Chondrocyte (in vitro differentiated cells): Measurements from ENCODE around the gene PLEKHJ1. TPM values are rescaled to one million over a fixed set of nuclear protein-coding genes. Genes with fewer than 3 reads are reported as not detected.

ENCODE experiments used
- DNase-seq: peaks from one replicate; pipeline ENCODE4 v3.0.0; 2021; ENCODE audit warnings: mixed read lengths, low spot score
- H3K27ac Mint-ChIP-seq: one replicate; pipeline ENCODE4 v1.8.0; 2021; ENCODE audit warnings: mild to moderate bottlenecking, moderate library complexity, mixed read lengths; ENCODE audit not compliant: unreplicated experiment
- H3K27me3 Mint-ChIP-seq: 2 replicates; pipeline ENCODE4 v1.8.0; 2021; ENCODE audit warnings: low read depth, mixed read lengths
- H3K36me3 Mint-ChIP-seq: 2 replicates; pipeline ENCODE4 v1.8.0; 2021; ENCODE audit warnings: low read depth, mixed read lengths
- H3K4me1 Mint-ChIP-seq: 2 replicates; pipeline ENCODE4 v1.8.0; 2021; ENCODE audit warnings: low read depth, mild to moderate bottlenecking, mixed read lengths
- H3K4me3 Mint-ChIP-seq: one replicate; pipeline ENCODE4 v1.8.0; 2021; ENCODE audit warnings: mild to moderate bottlenecking, moderate library complexity, mixed read lengths; ENCODE audit not compliant: unreplicated experiment
- H3K9me3 Mint-ChIP-seq: 2 replicates; pipeline ENCODE4 v1.8.0; 2021; ENCODE audit warnings: low read depth, mixed read lengths
- CTCF ChIP-seq: fragments of 200-600 bp; sonication (generic); IDR thresholded peaks from 2 replicates; pipeline ENCODE4 v1.5.0; 2021; ENCODE audit warnings: antibody characterized with exemption, mild to moderate bottlenecking, moderate library complexity
- total RNA-seq: library from RNA; stranded (reverse); gene quantifications from 3 replicates; pipeline ENCODE4 v1.2.1, GENCODE V29; 2021

PLEKHJ1 gene
- total RNA-seq, 1 donor from 2014 or later = 42.4 TPM

- H3K4me3 Mint-ChIP-seq = no peak within 1 kb of the TSS
- no peaks in the 10 kb centered on the region for H3K9me3 Mint-ChIP-seq
- H3K4me1 Mint-ChIP-seq = peaks cover 3% of the 10 kb centered on the region
- no peaks in the 10 kb centered on the region for H3K27me3 Mint-ChIP-seq
- H3K27ac Mint-ChIP-seq = no peak within 1 kb of the TSS
- no peak for TF ChIP-seq CTCF
- DNase-seq = no peak
- peaks cover 5% of the 10 kb centered on the region for H3K36me3 Mint-ChIP-seq
These were observed 13.1 kb upstream of the PLEKHJ1 start, which contains the start of gene AMH for GRCh38 chr19:2249010-2249866. AMH (plus strand) TSS chr19:2249323; CDS start chr19:2249333, 10 bp downstream.

GRCh38 chr19:2248136-2249009 lies 12.2 kb upstream of the PLEKHJ1 start:
- TF ChIP-seq CTCF = no peak
- no peak for DNase-seq

GRCh38 chr19:2247433-2248101 lies 11.4 kb upstream of the PLEKHJ1 start:
- Mint-ChIP-seq H3K9me3 (no peaks in the 10 kb centered on the region), H3K4me1 (peaks cover 3% of the 10 kb centered on the region), H3K4me3 (no peak overlapping the region), H3K27ac (no peak overlapping the region), H3K36me3 (peaks cover 5% of the 10 kb centered on the region), H3K27me3 (no peaks in the 10 kb centered on the region)
- no peak for TF ChIP-seq CTCF
- DNase-seq = no peak

More at GRCh38 chr19:2248136-2249009, 12.2 kb upstream of the PLEKHJ1 start:
- Mint-ChIP-seq H3K9me3 (no peaks in the 10 kb centered on the region), H3K4me3 (no peak overlapping the region), H3K36me3 (peaks cover 5% of the 10 kb centered on the region), H3K27ac (no peak overlapping the region), H3K27me3 (no peaks in the 10 kb centered on the region), H3K4me1 (no peaks in the 10 kb centered on the region)

- no peak for TF ChIP-seq CTCF
- no peaks in the 10 kb centered on the region for H3K27me3 Mint-ChIP-seq
- peaks cover 7% of the 10 kb centered on the region for H3K4me1 Mint-ChIP-seq
- no peak for DNase-seq
- no peak overlapping the region for H3K27ac Mint-ChIP-seq
- H3K9me3 Mint-ChIP-seq = no peaks in the 10 kb centered on the region
- peaks cover 5% of the 10 kb centered on the region for H3K36me3 Mint-ChIP-seq
- no peak overlapping the region for H3K4me3 Mint-ChIP-seq
These were observed 10.8 kb upstream of the PLEKHJ1 start for GRCh38 chr19:2246801-2247361.
